ENCODE measurements around the gene RPL32.

Gene RPL32

GRCh38 chr3:12815719-12816118 is 25.6 kb downstream of the RPL32 start:
- no peaks in the 10 kb centered on the region for H3K9me3 Mint-ChIP-seq
- no peak overlapping the region for H3K27ac Mint-ChIP-seq
- no peak for DNase-seq
- H3K4me3 Mint-ChIP-seq = no peak overlapping the region
- peaks cover 4 to 13% of the 10 kb centered on the region in 2 donors for H3K4me1 Mint-ChIP-seq
- no peak for ATAC-seq (replicated peaks)
- H3K36me3 Mint-ChIP-seq = no peaks in the 10 kb centered on the region
- H3K27me3 Mint-ChIP-seq = no peaks in the 10 kb centered on the region

- H3K27ac Mint-ChIP-seq = no peak overlapping the region
- H3K4me1 Mint-ChIP-seq = peaks cover 8 to 13% of the 10 kb centered on the region in 2 donors
- H3K36me3 Mint-ChIP-seq = no peaks in the 10 kb centered on the region
- H3K4me3 Mint-ChIP-seq = no peak overlapping the region
- no peaks in the 10 kb centered on the region for H3K9me3 Mint-ChIP-seq
- ATAC-seq (replicated peaks) (no peak), DNase-seq (no peak)
- no peaks in the 10 kb centered on the region for H3K27me3 Mint-ChIP-seq
Measured at GRCh38 chr3:12815078-12815477, 26.3 kb downstream of the RPL32 start.

GRCh38 chr3:12813967-12814366 is 27.4 kb downstream of the RPL32 start:
- H3K36me3 Mint-ChIP-seq = no peaks in the 10 kb centered on the region
- peaks cover 0 to 6% of the 10 kb centered on the region in 2 donors for H3K27me3 Mint-ChIP-seq
- H3K27ac Mint-ChIP-seq = no peak overlapping the region
- DNase-seq (no peak), ATAC-seq (replicated peaks) (no peak)
- H3K4me1 Mint-ChIP-seq = peaks cover 8 to 11% of the 10 kb centered on the region in 2 donors
- no peaks in the 10 kb centered on the region for H3K9me3 Mint-ChIP-seq
- no peak overlapping the region for H3K4me3 Mint-ChIP-seq

GRCh38 chr3:12812812-12813211 is 28.6 kb downstream of the RPL32 start:
- ATAC-seq (replicated peaks) = no peak
- Mint-ChIP-seq H3K4me1 (peaks cover 7 to 8% of the 10 kb centered on the region in 2 donors), H3K9me3 (no peaks in the 10 kb centered on the region), H3K27ac (no peak overlapping the region), H3K27me3 (peaks cover 5 to 12% of the 10 kb centered on the region in 2 donors), H3K4me3 (no peak overlapping the region), H3K36me3 (no peaks in the 10 kb centered on the region)
- no peak for DNase-seq

GRCh38 chr3:12810961-12811360 is 30.4 kb downstream of the RPL32 start:
- H3K4me3 Mint-ChIP-seq = no peak overlapping the region
- no peak overlapping the region for H3K27ac Mint-ChIP-seq
- H3K36me3 Mint-ChIP-seq = no peaks in the 10 kb centered on the region
- ATAC-seq (replicated peaks) (no peak), DNase-seq (no peak)
- peaks cover 6 to 8% of the 10 kb centered on the region in 2 donors for H3K4me1 Mint-ChIP-seq
- H3K9me3 Mint-ChIP-seq = no peaks in the 10 kb centered on the region
- H3K27me3 Mint-ChIP-seq = peaks cover 5 to 12% of the 10 kb centered on the region in 2 donors

GRCh38 chr3:12810013-12810780 is 31.2 kb downstream of the RPL32 start:
- Mint-ChIP-seq H3K36me3 (no peaks in the 10 kb centered on the region), H3K27ac (peak overlapping the region; percentile 25), H3K27me3 (peaks cover 5 to 12% of the 10 kb centered on the region in 2 donors), H3K9me3 (no peaks in the 10 kb centered on the region), H3K4me3 (peak overlapping the region; percentile 70 to 79), H3K4me1 (peaks cover 6 to 8% of the 10 kb centered on the region in 2 donors)
- ATAC-seq (replicated peaks) (peak; percentile 99), DNase-seq (peak; percentile 86)

GRCh38 chr3:12809435-12809834 is 31.9 kb downstream of the RPL32 start:
- Mint-ChIP-seq H3K4me1 (peaks cover 2 to 8% of the 10 kb centered on the region in 2 donors), H3K4me3 (peak overlapping the region; percentile 70 to 79), H3K27ac (no peak overlapping the region), H3K27me3 (peaks cover 5 to 12% of the 10 kb centered on the region in 2 donors), H3K9me3 (no peaks in the 10 kb centered on the region), H3K36me3 (no peaks in the 10 kb centered on the region)
- no peak for DNase-seq
- ATAC-seq (replicated peaks) = no peak

- DNase-seq = no peak
- Mint-ChIP-seq H3K4me1 (peaks cover 2 to 8% of the 10 kb centered on the region in 2 donors), H3K27ac (no peak overlapping the region), H3K4me3 (peak overlapping the region in 1 of 2 donors; percentile 53), H3K36me3 (no peaks in the 10 kb centered on the region), H3K27me3 (peaks cover 5 to 12% of the 10 kb centered on the region in 2 donors), H3K9me3 (no peaks in the 10 kb centered on the region)
- ATAC-seq (replicated peaks) = no peak
Measured at GRCh38 chr3:12809001-12809400, 32.4 kb downstream of the RPL32 start.

GRCh38 chr3:12808587-12808986 is 32.8 kb downstream of the RPL32 start:
- Mint-ChIP-seq H3K9me3 (no peaks in the 10 kb centered on the region), H3K27ac (no peak overlapping the region), H3K27me3 (peaks cover 5 to 12% of the 10 kb centered on the region in 2 donors), H3K4me3 (no peak overlapping the region), H3K36me3 (no peaks in the 10 kb centered on the region), H3K4me1 (peaks cover 2 to 8% of the 10 kb centered on the region in 2 donors)
- DNase-seq (no peak), ATAC-seq (replicated peaks) (no peak)

- DNase-seq (no peak), ATAC-seq (replicated peaks) (no peak)
- no peaks in the 10 kb centered on the region for H3K36me3 Mint-ChIP-seq
- no peak overlapping the region for H3K4me3 Mint-ChIP-seq
- no peak overlapping the region for H3K27ac Mint-ChIP-seq
- peaks cover 5 to 17% of the 10 kb centered on the region in 2 donors for H3K27me3 Mint-ChIP-seq
- no peaks in the 10 kb centered on the region for H3K9me3 Mint-ChIP-seq
- H3K4me1 Mint-ChIP-seq = peaks cover 2 to 8% of the 10 kb centered on the region in 2 donors
Measured at GRCh38 chr3:12807601-12808359, 33.6 kb downstream of the RPL32 start.

GRCh38 chr3:12807066-12807465 is 34.3 kb downstream of the RPL32 start:
- no peaks in the 10 kb centered on the region for H3K9me3 Mint-ChIP-seq
- H3K4me3 Mint-ChIP-seq = no peak overlapping the region
- no peaks in the 10 kb centered on the region for H3K36me3 Mint-ChIP-seq
- no peak overlapping the region for H3K27ac Mint-ChIP-seq
- peaks cover 5 to 17% of the 10 kb centered on the region in 2 donors for H3K27me3 Mint-ChIP-seq
- ATAC-seq (replicated peaks) (no peak), DNase-seq (no peak)
- H3K4me1 Mint-ChIP-seq = peaks cover 2 to 8% of the 10 kb centered on the region in 2 donors

GRCh38 chr3:12803371-12803770 is 38.0 kb downstream of the RPL32 start:
- DNase-seq (no peak), ATAC-seq (replicated peaks) (no peak)
- H3K27ac Mint-ChIP-seq = no peak overlapping the region
- peaks cover under 1 to 6% of the 10 kb centered on the region in 2 donors for H3K27me3 Mint-ChIP-seq
- no peaks in the 10 kb centered on the region for H3K9me3 Mint-ChIP-seq
- H3K4me1 Mint-ChIP-seq = peaks cover 0 to 2% of the 10 kb centered on the region in 2 donors
- no peak overlapping the region for H3K4me3 Mint-ChIP-seq
- no peaks in the 10 kb centered on the region for H3K36me3 Mint-ChIP-seq

- peak; percentile 42 to 47 for ATAC-seq (replicated peaks)
Measured at GRCh38 chr3:12799525-12800440, 41.6 kb downstream of the RPL32 start.

More at GRCh38 chr3:12799525-12800440, 41.6 kb downstream of the RPL32 start:
- Mint-ChIP-seq H3K4me3 (no peak overlapping the region), H3K36me3 (peaks cover 0 to 3% of the 10 kb centered on the region in 2 donors), H3K27me3 (peaks cover 11 to 19% of the 10 kb centered on the region in 2 donors), H3K9me3 (no peaks in the 10 kb centered on the region), H3K27ac (no peak overlapping the region), H3K4me1 (peaks cover 15 to 31% of the 10 kb centered on the region in 2 donors)
- no peak for DNase-seq

Data from stimulated activated naive B cell treated with anti-CD40 and anti-IgM and Interleukin-4, amounts not matched to agents 10 μg/mL and 1 μg/mL and 100 μg/mL, for 72 hours (primary cell).